PFSK-1 (cell line): Measurements from ENCODE around the gene SNX11.

Source experiments
- POLR2AphosphoS5 ChIP-seq: IDR thresholded peaks from 2 replicates; pipeline ENCODE4 v1.6.1; 2012; ENCODE audit warnings: low read depth, mild to moderate bottlenecking, control low read depth, low read length, moderate library complexity
- TAF1 ChIP-seq: IDR thresholded peaks from 2 replicates; pipeline ENCODE4 v1.6.1; 2012; ENCODE audit warnings: low read length, control low read depth, borderline replicate concordance; ENCODE audit not compliant: insufficient read depth

DNA sequence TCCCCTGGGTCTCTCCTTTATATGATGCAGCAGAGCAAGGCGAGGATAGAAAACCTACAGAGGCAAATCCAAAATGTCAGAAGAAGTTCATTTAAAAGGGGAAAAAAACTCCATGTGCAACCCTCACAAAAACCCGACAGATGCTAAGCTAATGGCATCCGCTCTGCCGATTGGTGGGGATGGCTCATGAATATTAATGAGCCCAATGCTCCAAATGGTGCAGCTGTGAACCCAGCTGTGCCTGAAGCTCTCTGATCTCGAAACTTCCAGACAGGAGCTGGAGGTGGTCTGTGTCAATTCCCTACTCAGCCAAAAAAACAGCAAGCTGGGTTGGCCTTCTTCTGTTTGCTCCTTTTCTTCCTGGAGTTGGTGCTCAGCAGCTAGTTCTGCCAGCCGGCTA, 15.5 kb downstream of the SNX11 start:
- TF ChIP-seq TAF1: no peak
- no peak for TF ChIP-seq POLR2AphosphoS5
